GM19438 (cell line): Measurements from ENCODE around the gene TMEM168.
"Not testable (repeated sequence)": the region's sequence is repeated elsewhere in the genome, so short reads cannot be mapped to it uniquely, and the experiment has no call there.

Experiments used
- ATAC-seq: cut with Tn5 transposase; IDR thresholded peaks from one replicate; pipeline ENCODE4 v1.9.1; 2021; ENCODE audit warnings: low read depth; ENCODE audit not compliant: unreplicated experiment

The TMEM168 gene

GRCh38 chr7:112782498-112782897 lies 7.7 kb downstream of the TMEM168 start:
- no peak for ATAC-seq

- no peak for ATAC-seq
Measured at GRCh38 chr7:112781558-112781957, 8.6 kb downstream of the TMEM168 start.

- ATAC-seq = no peak
Measured at GRCh38 chr7:112781110-112781509, 9.1 kb downstream of the TMEM168 start.

GRCh38 chr7:112779667-112780066 lies 10.5 kb downstream of the TMEM168 start:
- ATAC-seq = no peak

- no peak for ATAC-seq
Measured at GRCh38 chr7:112777406-112777805, 12.8 kb downstream of the TMEM168 start.

- no peak for ATAC-seq
Measured at GRCh38 chr7:112771166-112771565, 19.0 kb downstream of the TMEM168 start.

GRCh38 chr7:112770051-112770450 lies 20.1 kb downstream of the TMEM168 start:
- no peak for ATAC-seq

GRCh38 chr7:112765105-112765504 lies 25.1 kb downstream of the TMEM168 start:
- no peak for ATAC-seq

- ATAC-seq = no peak
Measured at GRCh38 chr7:112763996-112764395, 26.2 kb downstream of the TMEM168 start.

- no peak for ATAC-seq
Measured at GRCh38 chr7:112763298-112763697, 26.9 kb downstream of the TMEM168 start.

- ATAC-seq = no peak
Measured at GRCh38 chr7:112759905-112760304, 30.3 kb downstream of the TMEM168 start.

GRCh38 chr7:112757337-112757736 lies 32.9 kb downstream of the TMEM168 start:
- peak; percentile 54 for ATAC-seq

GRCh38 chr7:112753298-112753697 lies 36.9 kb downstream of the TMEM168 start:
- no peak for ATAC-seq

GRCh38 chr7:112752576-112752975 lies 37.6 kb downstream of the TMEM168 start:
- no peak for ATAC-seq

- ATAC-seq = no peak
Measured at GRCh38 chr7:112749775-112750174, 40.4 kb downstream of the TMEM168 start.

GRCh38 chr7:112748381-112748780 lies 41.8 kb downstream of the TMEM168 start:
- ATAC-seq = no peak

GRCh38 chr7:112745635-112746034 lies 44.6 kb downstream of the TMEM168 start:
- ATAC-seq = no peak

- no peak for ATAC-seq
Measured at GRCh38 chr7:112744818-112745217, 45.4 kb downstream of the TMEM168 start.

- ATAC-seq = no peak
Measured at GRCh38 chr7:112743811-112744210, 46.4 kb downstream of the TMEM168 start.

- ATAC-seq = no peak
Measured at GRCh38 chr7:112740667-112741066, 49.5 kb downstream of the TMEM168 start.

- ATAC-seq = no peak
Measured at GRCh38 chr7:112739436-112740180, 50.6 kb downstream of the TMEM168 start.

GRCh38 chr7:112735261-112735660 lies 54.9 kb downstream of the TMEM168 start:
- no peak for ATAC-seq

GRCh38 chr7:112731324-112731723 lies 58.9 kb downstream of the TMEM168 start:
- not testable (repeated sequence) for ATAC-seq
